ENCODE results near the gene GRID1. TPM values are rescaled to one million over a fixed set of nuclear protein-coding genes. Genes with fewer than 3 reads are reported as not detected.

GRID1 gene
- total RNA-seq, 1 donor from 2014 or later = 1.4 TPM

GRCh38 chr10:86130737-86131475, 235.7 kb downstream of the GRID1 start:
- no peaks in the 10 kb centered on the region for H3K4me1 ChIP-seq
- H3K4me3 ChIP-seq = no peak overlapping the region
- TF ChIP-seq CTCF (IDR thresholded peaks at IDR 0.05) = no peak
- no peak for DNase-seq (ENCODE audit: low spot score in 2 of 2)
- H3K9me3 ChIP-seq = no peaks in the 10 kb centered on the region
- H3K27ac ChIP-seq = no peak overlapping the region
- no peaks in the 10 kb centered on the region for H3K27me3 ChIP-seq
- intact Hi-C loops (cut with DNase I) = no loop called here
- H3K36me3 ChIP-seq = no peaks in the 10 kb centered on the region

- no peak overlapping the region for H3K27ac ChIP-seq
- intact Hi-C loops (cut with DNase I) = no loop called here
- no peak for DNase-seq (ENCODE audit: low spot score in 2 of 2)
These were observed 236.6 kb downstream of the GRID1 start for GRCh38 chr10:86130041-86130440.

GRCh38 chr10:86128360-86128759, 238.2 kb downstream of the GRID1 start:
- no peak for DNase-seq (ENCODE audit: low spot score in 2 of 2)
- Histone ChIP-seq H3K27me3 (no peaks in the 10 kb centered on the region), H3K27ac (no peak overlapping the region), H3K4me1 (no peaks in the 10 kb centered on the region), H3K9me3 (no peaks in the 10 kb centered on the region), H3K4me3 (no peak overlapping the region), H3K36me3 (no peaks in the 10 kb centered on the region)
- TF ChIP-seq CTCF (IDR thresholded peaks at IDR 0.05) = no peak
- intact Hi-C loops (cut with DNase I) = no loop called here

More at GRCh38 chr10:86130041-86130440, 236.6 kb downstream of the GRID1 start:
- Histone ChIP-seq H3K4me1 (no peaks in the 10 kb centered on the region), H3K27me3 (no peaks in the 10 kb centered on the region), H3K9me3 (no peaks in the 10 kb centered on the region), H3K36me3 (no peaks in the 10 kb centered on the region), H3K4me3 (no peak overlapping the region)
- no peak for TF ChIP-seq CTCF (IDR thresholded peaks at IDR 0.05)

DNA sequence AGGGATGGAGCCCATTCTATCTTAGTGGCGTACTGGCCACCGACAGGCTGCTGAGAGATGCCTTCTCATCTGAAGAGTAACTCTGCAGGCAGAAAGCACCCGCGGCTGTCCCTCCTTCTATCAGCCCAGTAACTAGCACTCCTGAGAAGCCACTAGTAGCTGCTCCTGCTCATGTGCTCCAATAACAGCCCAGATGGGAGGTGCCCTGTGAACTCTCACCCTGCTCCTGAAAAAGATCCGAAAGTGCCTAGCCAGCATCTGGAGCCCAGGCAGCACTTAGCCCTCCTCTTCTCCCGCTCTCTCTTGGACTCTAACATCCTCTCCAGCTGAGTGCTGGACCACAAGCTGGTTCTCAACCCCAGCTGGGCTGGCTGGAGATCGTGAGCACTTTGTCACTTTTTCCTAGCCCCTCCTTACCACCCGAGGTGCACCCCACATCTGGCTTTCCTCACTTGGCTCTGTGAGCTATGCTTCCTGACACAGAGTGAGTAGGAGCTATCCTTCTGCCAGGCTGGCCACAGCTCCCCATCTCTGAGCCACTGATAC, 239.2 kb downstream of the GRID1 start:
- no peak for DNase-seq (ENCODE audit: low spot score in 2 of 2)
- Histone ChIP-seq H3K36me3 (no peaks in the 10 kb centered on the region), H3K9me3 (no peaks in the 10 kb centered on the region), H3K4me1 (no peaks in the 10 kb centered on the region), H3K4me3 (no peak overlapping the region), H3K27me3 (no peaks in the 10 kb centered on the region), H3K27ac (no peak overlapping the region)
- TF ChIP-seq CTCF (IDR thresholded peaks at IDR 0.05) = no peak
- intact Hi-C loops (cut with DNase I) = no loop called here

GRCh38 chr10:86124734-86125133, 241.9 kb downstream of the GRID1 start:
- TF ChIP-seq CTCF (IDR thresholded peaks at IDR 0.05) = no peak
- Histone ChIP-seq H3K36me3 (no peaks in the 10 kb centered on the region), H3K9me3 (no peaks in the 10 kb centered on the region), H3K27me3 (no peaks in the 10 kb centered on the region), H3K27ac (no peak overlapping the region), H3K4me3 (no peak overlapping the region), H3K4me1 (no peaks in the 10 kb centered on the region)
- DNase-seq (ENCODE audit: low spot score in 2 of 2) = no peak
- intact Hi-C loops (cut with DNase I) = no loop called here
